Mammary epithelial cell (primary cell): ENCODE measurements around the gene JDP2.

Experiments
- CTCF ChIP-seq, 2 donors: IDR thresholded peaks in 1 of 2; conservative IDR thresholded peaks in 1 of 2; 2 replicates each; pipeline ENCODE4 v1.5.1; 2011 to 2012; ENCODE audit warnings: inconsistent platforms in 2 of 2, low read length in 2 of 2, mild to moderate bottlenecking in 2 of 2, control low read depth in 1 of 2, low read depth in 1 of 2; ENCODE audit not compliant: insufficient read depth in 1 of 2; ENCODE audit errors: extremely low read depth in 1 of 2
- EZH2 ChIP-seq: IDR thresholded peaks from 2 replicates; pipeline ENCODE4 v1.6.1; 2012; ENCODE audit warnings: low read length, inconsistent platforms, borderline replicate concordance

GRCh38 chr14:75486318-75486717 is 58.5 kb downstream of the JDP2 start:
- TF ChIP-seq CTCF (conservative IDR thresholded peaks at IDR 0.05 in 1 of 2, IDR thresholded peaks at IDR 0.05 in 1 of 2; ENCODE audit: extremely low read depth in 1 of 2, insufficient read depth in 1 of 2, low read depth in 1 of 2, low read length in 2 of 2) (no peak), EZH2 (no peak)
